ENCODE results near the gene ALG3. TPM values are rescaled to one million over a fixed set of nuclear protein-coding genes. Genes with fewer than 3 reads are reported as not detected.

ALG3 gene
- total and polyA plus RNA-seq, 7 donors = 15.8 to 93.7 (median 36.7) TPM

- WGBS, 3 donors = 66 to 71% (median 69%) methylated on average over 4 of the region's 4 CpGs
- H3K4me1 ChIP-seq = no peaks in the 10 kb centered on the region
- peaks cover 0 to 3% (median 0%) of the 10 kb centered on the region in 3 donors for H3K27me3 ChIP-seq (ENCODE audit: insufficient read depth in 3 of 3, low read length in 2 of 3)
- intact Hi-C loops (cut with DNase I) = loop anchor here (5.0 to 10.0 kb wide), 2 partner anchors 86 to 93 kb away; partner anchors contain the start of gene DVL3 (in 1 of the 2)
- H3K9me3 ChIP-seq = no peaks in the 10 kb centered on the region
- H3K36me3 ChIP-seq (ENCODE audit: insufficient read depth in 1 of 2, low read depth in 1 of 2) = peaks cover 14 to 37% of the 10 kb centered on the region in 2 donors
- ATAC-seq = peak in 3 of 4 donors; percentile 8 to 40 (median 9)
- no peak overlapping the region for H3K4me3 ChIP-seq
- DNase-seq = no peak
- H3K27ac ChIP-seq = no peak overlapping the region
- no peak for TF ChIP-seq CTCF (IDR thresholded peaks at IDR 0.05)
Observed at GRCh38 chr3:184240384-184241140, 8.2 kb downstream of the ALG3 start.

DNA sequence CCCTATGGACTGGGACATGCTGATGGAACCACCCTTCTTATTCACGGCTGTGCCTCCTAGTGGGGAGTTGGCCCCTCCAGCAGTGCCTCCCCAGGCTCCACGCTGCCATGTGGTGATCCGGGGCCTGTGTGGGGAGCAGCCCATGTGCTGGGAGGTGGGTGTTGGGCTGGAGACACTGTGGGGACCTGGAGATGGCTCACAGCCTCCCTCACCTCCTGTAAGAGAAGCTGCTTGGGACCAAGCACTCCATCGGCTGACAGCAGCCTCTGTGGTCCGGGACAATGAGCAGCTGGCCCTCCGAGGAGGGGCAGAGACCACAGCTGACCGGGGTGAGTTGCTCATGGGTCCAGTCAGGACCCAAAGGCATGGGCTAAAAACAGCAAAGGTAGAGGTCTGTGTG is 9.1 kb downstream of the ALG3 start:
- intact Hi-C loops (cut with DNase I) = loop anchor here (5.0 to 10.0 kb wide), 2 partner anchors 85 to 92 kb away; partner anchors contain the start of gene DVL3 (in 1 of the 2)
- Histone ChIP-seq H3K9me3 (no peaks in the 10 kb centered on the region), H3K27ac (no peak overlapping the region), H3K4me1 (no peaks in the 10 kb centered on the region), H3K36me3 (ENCODE audit: insufficient read depth in 1 of 2, low read depth in 1 of 2) (peaks cover 11 to 29% of the 10 kb centered on the region in 2 donors), H3K27me3 (ENCODE audit: insufficient read depth in 3 of 3, low read length in 2 of 3) (peaks cover 0 to 3% (median 0%) of the 10 kb centered on the region in 3 donors), H3K4me3 (no peak overlapping the region)
- 68 to 76% (median 72%) methylated on average over 7 of the region's 7 CpGs for WGBS, 3 donors
- ATAC-seq (no peak), DNase-seq (no peak)
- no peak for TF ChIP-seq CTCF (IDR thresholded peaks at IDR 0.05)

GRCh38 chr3:184239221-184239620 is 9.5 kb downstream of the ALG3 start:
- TF ChIP-seq CTCF (IDR thresholded peaks at IDR 0.05) = no peak
- DNase-seq (no peak), ATAC-seq (no peak)
- intact Hi-C loops (cut with DNase I) = no loop called here
- Histone ChIP-seq H3K4me1 (no peaks in the 10 kb centered on the region), H3K4me3 (no peak overlapping the region), H3K27me3 (ENCODE audit: insufficient read depth in 3 of 3, low read length in 2 of 3) (peaks cover 0 to 3% (median 0%) of the 10 kb centered on the region in 3 donors), H3K36me3 (ENCODE audit: insufficient read depth in 1 of 2, low read depth in 1 of 2) (peaks cover 8 to 24% of the 10 kb centered on the region in 2 donors), H3K9me3 (no peaks in the 10 kb centered on the region), H3K27ac (no peak overlapping the region)
- 88 to 95% (median 95%) methylated on average over 8 of the region's 8 CpGs for WGBS, 3 donors

DNA sequence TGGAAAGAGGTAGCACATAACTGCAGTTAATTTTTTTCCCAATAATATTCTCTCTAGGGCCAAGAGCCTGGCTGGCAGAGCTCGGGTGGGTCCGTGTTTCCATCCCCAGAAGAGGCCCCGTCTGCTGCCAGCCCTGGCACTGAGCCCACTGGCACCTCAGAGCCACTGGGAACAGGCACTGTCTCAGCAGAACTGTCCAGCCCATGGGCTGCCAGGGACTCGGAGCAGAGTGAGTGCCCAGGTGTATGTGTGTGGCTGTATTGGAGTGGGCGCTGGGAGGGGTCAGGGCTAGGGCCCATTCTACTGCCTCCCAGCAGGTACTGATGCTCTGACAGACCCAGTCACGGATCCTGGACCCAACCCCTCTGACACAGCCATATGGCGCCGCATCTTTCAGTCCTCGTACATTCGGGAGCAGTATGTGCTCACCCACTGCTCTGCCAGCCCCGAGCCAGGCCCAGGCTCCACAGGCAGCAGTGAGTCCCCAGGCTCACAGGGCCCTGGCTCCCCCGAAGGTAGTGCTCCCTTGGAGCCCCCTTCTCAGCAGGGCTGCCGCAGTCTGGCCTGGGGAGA is 10.4 kb downstream of the ALG3 start:
- Histone ChIP-seq H3K4me3 (no peak overlapping the region), H3K27ac (no peak overlapping the region), H3K4me1 (no peaks in the 10 kb centered on the region), H3K27me3 (ENCODE audit: insufficient read depth in 3 of 3, low read length in 2 of 3) (peaks cover 0 to 4% (median 3%) of the 10 kb centered on the region in 3 donors), H3K9me3 (no peaks in the 10 kb centered on the region), H3K36me3 (ENCODE audit: insufficient read depth in 1 of 2, low read depth in 1 of 2) (peaks cover 4 to 15% of the 10 kb centered on the region in 2 donors)
- 58 to 68% (median 61%) methylated on average over 13 of the region's 13 CpGs for WGBS, 3 donors
- no peak for DNase-seq
- intact Hi-C loops (cut with DNase I) = no loop called here
- no peak for TF ChIP-seq CTCF (IDR thresholded peaks at IDR 0.05)
- ATAC-seq = no peak

Data from psoas muscle (tissue), 8 donors.